GM19395 (cell line): ENCODE measurements around the gene C1orf35.
"Not testable (repeated sequence)": the region's sequence is repeated elsewhere in the genome, so short reads cannot be mapped to it uniquely, and the experiment has no call there.

Experiments used
- ATAC-seq: cut with Tn5 transposase; IDR thresholded peaks from one replicate; pipeline ENCODE4 v1.9.1; 2021; ENCODE audit warnings: mild to moderate bottlenecking, moderate library complexity; ENCODE audit not compliant: unreplicated experiment

C1orf35 gene

GRCh38 chr1:228142701-228143136 is 39.6 kb upstream of the C1orf35 start:
- no peak for ATAC-seq

GRCh38 chr1:228142155-228142691 is 39.1 kb upstream of the C1orf35 start:
- no peak for ATAC-seq

GRCh38 chr1:228141226-228142044 is 38.3 kb upstream of the C1orf35 start:
- no peak for ATAC-seq

- ATAC-seq: no peak
These were observed 37.6 kb upstream of the C1orf35 start for GRCh38 chr1:228140724-228141225.

- ATAC-seq: peak; percentile 90
These were observed 37.0 kb upstream of the C1orf35 start, which contains the start of gene GUK1 for GRCh38 chr1:228139931-228140723. GUK1 (plus strand) TSS chr1:228140279; CDS start chr1:228140303, 24 bp downstream.

- no peak for ATAC-seq
These were observed 36.3 kb upstream of the C1orf35 start for GRCh38 chr1:228139406-228139930.

GRCh38 chr1:228136901-228137300 is 33.8 kb upstream of the C1orf35 start:
- no peak for ATAC-seq

GRCh38 chr1:228134591-228134990 is 31.5 kb upstream of the C1orf35 start:
- no peak for ATAC-seq

GRCh38 chr1:228131766-228132165 is 28.6 kb upstream of the C1orf35 start:
- ATAC-seq: no peak

- no peak for ATAC-seq
These were observed 22.1 kb upstream of the C1orf35 start for GRCh38 chr1:228125185-228125584.

- no peak for ATAC-seq
These were observed 20.4 kb upstream of the C1orf35 start for GRCh38 chr1:228123505-228123904.

- no peak for ATAC-seq
These were observed 19.9 kb upstream of the C1orf35 start for GRCh38 chr1:228122921-228123441.

GRCh38 chr1:228120857-228121489 is 17.8 kb upstream of the C1orf35 start:
- ATAC-seq: no peak

- ATAC-seq: no peak
These were observed 17.2 kb upstream of the C1orf35 start for GRCh38 chr1:228120351-228120750.

- no peak for ATAC-seq
These were observed 14.9 kb upstream of the C1orf35 start for GRCh38 chr1:228118040-228118439.

- ATAC-seq: no peak
These were observed 14.2 kb upstream of the C1orf35 start for GRCh38 chr1:228117335-228117734.

GRCh38 chr1:228114827-228115226 is 11.7 kb upstream of the C1orf35 start:
- no peak for ATAC-seq

GRCh38 chr1:228112617-228113016 is 9.5 kb upstream of the C1orf35 start:
- ATAC-seq: no peak

GRCh38 chr1:228112167-228112566 is 9.0 kb upstream of the C1orf35 start:
- ATAC-seq: no peak

GRCh38 chr1:228111315-228111714 is 8.2 kb upstream of the C1orf35 start:
- ATAC-seq: not testable (repeated sequence)
